Measurements from ENCODE around the gene COL24A1.

GRCh38 chr1:85975912-85976371, 180.6 kb downstream of the COL24A1 start:
- no peak for TF ChIP-seq EZH2 (IDR thresholded peaks at IDR 0.05; ENCODE audit: borderline replicate concordance, insufficient read depth, low read depth, low read length, poor library complexity, severe bottlenecking)
- no peak for TF ChIP-seq CTCF (IDR thresholded peaks at IDR 0.05)
